HG02840 (cell line): ENCODE data around the gene PLK3.

ENCODE experiments used
- ATAC-seq: cut with Tn5 transposase; IDR thresholded peaks from one replicate; pipeline ENCODE4 v1.9.1; 2021; ENCODE audit warnings: mild to moderate bottlenecking, moderate library complexity, moderate number of reproducible peaks; ENCODE audit not compliant: unreplicated experiment, low FRiP score

The PLK3 gene

GRCh38 chr1:44849575-44850132 lies 49.5 kb downstream of the PLK3 start:
- no peak for ATAC-seq

GRCh38 chr1:44851308-44851707 lies 51.1 kb downstream of the PLK3 start:
- ATAC-seq, result no peak

- ATAC-seq, result no peak
These were observed 53.0 kb downstream of the PLK3 start for GRCh38 chr1:44853201-44853600.

- ATAC-seq, result no peak
These were observed 54.8 kb downstream of the PLK3 start for GRCh38 chr1:44854970-44855369.
